B cell (primary cell): ENCODE results near the gene ZNF827.

Experiments
- CTCF ChIP-seq: fragments of 200-600 bp; IDR thresholded peaks from one replicate; pipeline ENCODE4 v1.8.0; 2022; ENCODE audit warnings: antibody characterized with exemption, mild to moderate bottlenecking
- EZH2 ChIP-seq: IDR thresholded peaks from 2 replicates; pipeline ENCODE4 v1.6.1; 2012; ENCODE audit warnings: borderline replicate concordance, low read depth, mild to moderate bottlenecking, moderate library complexity, low read length; ENCODE audit not compliant: insufficient read depth, poor library complexity, severe bottlenecking

GRCh38 chr4:145876531-145877180, 62.0 kb downstream of the ZNF827 start:
- TF ChIP-seq CTCF (no peak), EZH2 (no peak)
